ENCODE data around the gene TMEM132A.
"Not testable (repeated sequence)": the region's sequence is repeated elsewhere in the genome, so short reads cannot be mapped to it uniquely, and the experiment has no call there.

TMEM132A gene

GRCh38 chr11:60964801-60965200, 40.5 kb downstream of the TMEM132A start:
- peak; percentile 61 for DNase-seq

GRCh38 chr11:60966890-60967289, 42.6 kb downstream of the TMEM132A start:
- DNase-seq, result no peak

GRCh38 chr11:60968223-60968622, 44.0 kb downstream of the TMEM132A start:
- no peak for DNase-seq

GRCh38 chr11:60970369-60970774, 46.1 kb downstream of the TMEM132A start:
- no peak for DNase-seq

GRCh38 chr11:60970890-60971289, 46.6 kb downstream of the TMEM132A start:
- DNase-seq, result no peak

GRCh38 chr11:60971520-60971919, 47.3 kb downstream of the TMEM132A start, which contains the start of gene CD6:
Gene CD6, plus strand, starts transcription at chr11:60971680. Its CDS starts 186 bp downstream, at chr11:60971866.
- DNase-seq, result no peak

- no peak for DNase-seq
Observed at GRCh38 chr11:60972182-60973030, 48.1 kb downstream of the TMEM132A start.

GRCh38 chr11:60973699-60974098, 49.4 kb downstream of the TMEM132A start:
- no peak for DNase-seq

GRCh38 chr11:60974316-60974715, 50.1 kb downstream of the TMEM132A start:
- not testable (repeated sequence) for DNase-seq

GRCh38 chr11:60974726-60975125, 50.5 kb downstream of the TMEM132A start:
- no peak for DNase-seq

- no peak for DNase-seq
Observed at GRCh38 chr11:60977224-60977623, 53.0 kb downstream of the TMEM132A start.

GRCh38 chr11:60977836-60978235, 53.6 kb downstream of the TMEM132A start:
- no peak for DNase-seq

GRCh38 chr11:60978546-60979380, 54.5 kb downstream of the TMEM132A start:
- DNase-seq, result peak; percentile 70

- DNase-seq, result no peak
Observed at GRCh38 chr11:60981515-60981914, 57.3 kb downstream of the TMEM132A start.

GRCh38 chr11:60982184-60982583, 57.9 kb downstream of the TMEM132A start:
- no peak for DNase-seq

- DNase-seq, result no peak
Observed at GRCh38 chr11:60984149-60984548, 59.9 kb downstream of the TMEM132A start.

- no peak for DNase-seq
Observed at GRCh38 chr11:60984636-60985035, 60.4 kb downstream of the TMEM132A start.

- DNase-seq, result no peak
Observed at GRCh38 chr11:60985501-60985900, 61.2 kb downstream of the TMEM132A start.

- DNase-seq, result no peak
Observed at GRCh38 chr11:60985991-60986915, 62.0 kb downstream of the TMEM132A start.
